GM23338 (cell line): ENCODE measurements around the gene DISP3. TPM values are rescaled to one million over a fixed set of nuclear protein-coding genes. Genes with fewer than 3 reads are reported as not detected.

Experiments used
- ATAC-seq: fragments of 200-7000 bp; cut with Tn5 transposase; 3 replicates; pipeline ENCODE4 v1.9.1; 2020
- DNase-seq: peaks from one replicate; pipeline ENCODE4 v3.0.0-alpha.2; 2015; ENCODE audit warnings: low spot score
- H2AFZ ChIP-seq: fragments of 200-600 bp; sonication (generic); 2 replicates; pipeline ENCODE4 v1.8.0; 2016; ENCODE audit warnings: antibody characterized with exemption, mild to moderate bottlenecking, moderate library complexity
- H3F3A ChIP-seq: fragments of 200-600 bp; sonication (generic); replicated peaks from 2 replicates; pipeline ENCODE4 v1.8.0; 2017; ENCODE audit warnings: antibody characterized with exemption, mixed run types, low read depth
- H3K27ac ChIP-seq: fragments of 200-600 bp; sonication (generic); 2 replicates; pipeline ENCODE4 v1.6.1; 2016; ENCODE audit warnings: low read depth
- H3K27me3 ChIP-seq: fragments of 200-600 bp; sonication (generic); 2 replicates; pipeline ENCODE4 v1.8.0; 2016; ENCODE audit warnings: mild to moderate bottlenecking, mixed run types, moderate library complexity; ENCODE audit not compliant: insufficient read depth
- H3K36me3 ChIP-seq: fragments of 200-600 bp; sonication (generic); 2 replicates; pipeline ENCODE4 v1.8.0; 2016; ENCODE audit warnings: mild to moderate bottlenecking; ENCODE audit not compliant: insufficient read depth
- H3K4me1 ChIP-seq: fragments of 200-600 bp; sonication (generic); 2 replicates; pipeline ENCODE4 v1.8.0; 2016; ENCODE audit warnings: mild to moderate bottlenecking, moderate library complexity; ENCODE audit not compliant: insufficient read depth
- H3K4me2 ChIP-seq: fragments of 200-600 bp; sonication (generic); 2 replicates; pipeline ENCODE4 v1.7.1; 2017; ENCODE audit warnings: mixed run types
- H3K4me3 ChIP-seq: fragments of 200-600 bp; sonication (generic); 2 replicates; pipeline ENCODE4 v1.6.1; 2016; ENCODE audit warnings: mixed run types
- H3K79me2 ChIP-seq: fragments of 200-600 bp; sonication (generic); replicated peaks from 2 replicates; pipeline ENCODE4 v1.8.0; 2017; ENCODE audit warnings: mild to moderate bottlenecking; ENCODE audit not compliant: insufficient read depth
- H3K9me2 ChIP-seq: fragments of 200-600 bp; sonication (generic); 2 replicates; pipeline ENCODE4 v1.8.0; 2017; ENCODE audit not compliant: insufficient read depth
- H4K20me1 ChIP-seq: fragments of 200-600 bp; sonication (generic); replicated peaks from 2 replicates; pipeline ENCODE4 v1.8.0; 2017; ENCODE audit warnings: mild to moderate bottlenecking; ENCODE audit not compliant: insufficient read depth
- H3K27ac Mint-ChIP-seq: 2 replicates; pipeline ENCODE4 v1.8.0; 2020; ENCODE audit warnings: inconsistent platforms, mild to moderate bottlenecking, moderate library complexity, mixed read lengths
- H3K27me3 Mint-ChIP-seq: 3 replicates; pipeline ENCODE4 v1.8.0; 2022; ENCODE audit warnings: low read depth, mild to moderate bottlenecking, moderate library complexity, mixed read lengths, inconsistent platforms; ENCODE audit not compliant: insufficient read depth, poor library complexity
- H3K36me3 Mint-ChIP-seq: 3 replicates; pipeline ENCODE4 v1.8.0; 2021; ENCODE audit warnings: low read depth, mild to moderate bottlenecking, inconsistent platforms, moderate library complexity, mixed read lengths
- H3K4me1 Mint-ChIP-seq: 3 replicates; pipeline ENCODE4 v1.8.0; 2020; ENCODE audit warnings: mild to moderate bottlenecking, inconsistent platforms, mixed read lengths
- H3K4me3 Mint-ChIP-seq: 3 replicates; pipeline ENCODE4 v1.8.0; 2021; ENCODE audit warnings: moderate library complexity, mild to moderate bottlenecking, inconsistent platforms, mixed read lengths
- H3K9me3 Mint-ChIP-seq: 3 replicates; pipeline ENCODE4 v1.8.0; 2020; ENCODE audit warnings: moderate library complexity, mild to moderate bottlenecking, inconsistent platforms, mixed read lengths
- CREB1 ChIP-seq: fragments of 250-450 bp; sonication (Bioruptor Pico); IDR thresholded peaks from 2 replicates; pipeline ENCODE4 v1.5.0; 2020; ENCODE audit warnings: low read depth, mild to moderate bottlenecking, moderate library complexity
- EZH2 ChIP-seq: fragments of 200-600 bp; sonication (generic); IDR thresholded peaks from one replicate; pipeline ENCODE4 v1.8.0; 2017; ENCODE audit warnings: antibody characterized with exemption, mild to moderate bottlenecking, low read depth; ENCODE audit not compliant: unreplicated experiment
- POLR2AphosphoS5 ChIP-seq: IDR thresholded peaks from 2 replicates; pipeline ENCODE4 v1.6.1; 2016; ENCODE audit warnings: antibody characterized with exemption, low read depth
- polyA plus RNA-seq: library from polyadenylated mRNA; unstranded; fragments of >200 nt; fragmentation: Nextera tagmentation; extraction: Ambion mirVana; gene quantifications from 2 replicates; pipeline ENCODE4 v1.2.1, GENCODE V29; 2016
- total RNA-seq: library from RNA; depleted of rRNA; stranded (reverse); fragments of >200 nt; shearing (Covaris generic); gene quantifications from 2 replicates; pipeline ENCODE4 v1.2.3, GENCODE V29; 2014
- TF ChIP-seq, protein P1 (sequence below): IDR thresholded peaks from one replicate; pipeline ENCODE4 v1.6.1; 2018; ENCODE audit warnings: antibody characterized with exemption; ENCODE audit not compliant: unreplicated experiment
- TF ChIP-seq, protein P2 (sequence below): IDR thresholded peaks from 2 replicates; pipeline ENCODE4 v1.6.1; 2016; ENCODE audit warnings: antibody characterized with exemption

Gene DISP3
- total and polyA plus RNA-seq, 2 experiments from 2014 or later: 3.2 to 11.1 TPM

DNA sequence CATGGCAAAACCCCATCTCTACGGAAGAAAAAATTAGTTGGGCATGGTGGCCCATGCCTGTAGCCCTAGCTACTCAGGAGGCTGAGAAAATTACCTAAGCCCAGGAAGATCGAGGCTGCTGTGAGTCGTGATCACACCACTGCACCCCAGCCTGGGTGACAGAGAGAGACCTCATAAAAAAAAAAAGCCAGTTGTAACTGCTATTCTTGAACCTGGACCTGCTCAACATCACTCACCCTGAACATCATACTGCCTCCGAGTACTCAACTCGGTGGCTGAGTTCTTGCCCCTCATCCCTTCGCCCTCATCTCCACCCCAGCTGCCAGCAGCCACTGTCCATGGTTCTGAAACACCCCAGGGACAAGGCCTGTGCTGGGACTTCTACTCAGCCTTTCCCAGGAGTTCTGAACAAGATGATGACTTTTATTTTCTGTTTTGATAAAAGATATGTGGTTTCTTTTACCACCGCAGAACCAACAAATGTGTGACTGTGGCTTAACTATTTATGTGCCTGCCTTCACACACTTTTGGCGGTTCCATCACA lies 5.4 kb upstream of the DISP3 start:
- no peak for TF ChIP-seq CREB1 (CRISPR knock-in tag)
- TF ChIP-seq, protein P1, sequence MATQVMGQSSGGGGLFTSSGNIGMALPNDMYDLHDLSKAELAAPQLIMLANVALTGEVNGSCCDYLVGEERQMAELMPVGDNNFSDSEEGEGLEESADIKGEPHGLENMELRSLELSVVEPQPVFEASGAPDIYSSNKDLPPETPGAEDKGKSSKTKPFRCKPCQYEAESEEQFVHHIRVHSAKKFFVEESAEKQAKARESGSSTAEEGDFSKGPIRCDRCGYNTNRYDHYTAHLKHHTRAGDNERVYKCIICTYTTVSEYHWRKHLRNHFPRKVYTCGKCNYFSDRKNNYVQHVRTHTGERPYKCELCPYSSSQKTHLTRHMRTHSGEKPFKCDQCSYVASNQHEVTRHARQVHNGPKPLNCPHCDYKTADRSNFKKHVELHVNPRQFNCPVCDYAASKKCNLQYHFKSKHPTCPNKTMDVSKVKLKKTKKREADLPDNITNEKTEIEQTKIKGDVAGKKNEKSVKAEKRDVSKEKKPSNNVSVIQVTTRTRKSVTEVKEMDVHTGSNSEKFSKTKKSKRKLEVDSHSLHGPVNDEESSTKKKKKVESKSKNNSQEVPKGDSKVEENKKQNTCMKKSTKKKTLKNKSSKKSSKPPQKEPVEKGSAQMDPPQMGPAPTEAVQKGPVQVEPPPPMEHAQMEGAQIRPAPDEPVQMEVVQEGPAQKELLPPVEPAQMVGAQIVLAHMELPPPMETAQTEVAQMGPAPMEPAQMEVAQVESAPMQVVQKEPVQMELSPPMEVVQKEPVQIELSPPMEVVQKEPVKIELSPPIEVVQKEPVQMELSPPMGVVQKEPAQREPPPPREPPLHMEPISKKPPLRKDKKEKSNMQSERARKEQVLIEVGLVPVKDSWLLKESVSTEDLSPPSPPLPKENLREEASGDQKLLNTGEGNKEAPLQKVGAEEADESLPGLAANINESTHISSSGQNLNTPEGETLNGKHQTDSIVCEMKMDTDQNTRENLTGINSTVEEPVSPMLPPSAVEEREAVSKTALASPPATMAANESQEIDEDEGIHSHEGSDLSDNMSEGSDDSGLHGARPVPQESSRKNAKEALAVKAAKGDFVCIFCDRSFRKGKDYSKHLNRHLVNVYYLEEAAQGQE: peak; percentile 93
- no peak overlapping the region for H2AFZ ChIP-seq
- no peaks in the 10 kb centered on the region for H3K79me2 ChIP-seq
- Mint-ChIP-seq H3K4me1 (peaks cover 3% of the 10 kb centered on the region; the same call in 2 of the 3 replicates), H3K27ac (no peak overlapping the region), H3K9me3 (no peaks in the 10 kb centered on the region), H3K36me3 (no peaks in the 10 kb centered on the region; the same call in 2 of the 3 replicates), H3K4me3 (no peak overlapping the region), H3K27me3 (peaks cover 20% of the 10 kb centered on the region)
- no peak overlapping the region for H3K4me2 ChIP-seq
- no peak overlapping the region for H3K27ac ChIP-seq
- DNase-seq (peak; percentile 80), ATAC-seq (peak; percentile 74)
- H3F3A ChIP-seq: no peaks in the 10 kb centered on the region
- peaks cover 16% of the 10 kb centered on the region for H3K27me3 ChIP-seq
- H3K36me3 ChIP-seq: no peaks in the 10 kb centered on the region
- peaks cover 4% of the 10 kb centered on the region for H3K4me1 ChIP-seq
- H3K4me3 ChIP-seq: no peak overlapping the region
- H4K20me1 ChIP-seq: no peaks in the 10 kb centered on the region
- no peaks in the 10 kb centered on the region for H3K9me2 ChIP-seq

DNA sequence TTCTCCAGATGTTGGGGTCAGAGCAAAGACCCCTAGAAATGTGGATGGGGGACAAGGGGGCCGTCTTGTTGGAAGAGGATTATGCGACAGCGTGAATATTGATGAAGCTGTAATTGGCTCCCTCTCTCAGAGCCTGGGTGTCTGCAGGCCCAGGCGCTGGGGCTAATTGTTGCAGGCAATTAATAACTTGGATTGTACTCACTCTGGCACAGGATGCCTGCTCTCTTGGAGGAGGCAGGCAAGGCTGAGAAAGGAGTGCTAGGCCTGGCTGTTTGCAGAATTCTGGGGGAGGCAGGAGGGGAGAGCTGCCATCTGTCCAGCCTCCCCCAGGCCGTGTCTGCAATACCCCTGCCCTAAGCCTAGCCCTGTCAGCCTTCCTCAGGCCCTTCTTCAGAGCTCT lies 4.1 kb upstream of the DISP3 start:
- Histone ChIP-seq H3K4me3 (no peak overlapping the region), H3K4me2 (no peak overlapping the region), H3F3A (no peaks in the 10 kb centered on the region), H3K9me2 (no peaks in the 10 kb centered on the region), H4K20me1 (no peaks in the 10 kb centered on the region), H3K27me3 (peaks cover 20% of the 10 kb centered on the region), H3K27ac (no peak overlapping the region), H2AFZ (no peak overlapping the region), H3K36me3 (no peaks in the 10 kb centered on the region), H3K79me2 (no peaks in the 10 kb centered on the region), H3K4me1 (peaks cover 4% of the 10 kb centered on the region)
- DNase-seq: no peak
- H3K9me3 Mint-ChIP-seq: no peaks in the 10 kb centered on the region
- H3K27me3 Mint-ChIP-seq: peaks cover 20% of the 10 kb centered on the region
- no peaks in the 10 kb centered on the region; the same call in 2 of the 3 replicates for H3K4me1 Mint-ChIP-seq
- no peak for ATAC-seq
- H3K36me3 Mint-ChIP-seq: no peaks in the 10 kb centered on the region; the same call in 2 of the 3 replicates
- TF ChIP-seq, protein P2, sequence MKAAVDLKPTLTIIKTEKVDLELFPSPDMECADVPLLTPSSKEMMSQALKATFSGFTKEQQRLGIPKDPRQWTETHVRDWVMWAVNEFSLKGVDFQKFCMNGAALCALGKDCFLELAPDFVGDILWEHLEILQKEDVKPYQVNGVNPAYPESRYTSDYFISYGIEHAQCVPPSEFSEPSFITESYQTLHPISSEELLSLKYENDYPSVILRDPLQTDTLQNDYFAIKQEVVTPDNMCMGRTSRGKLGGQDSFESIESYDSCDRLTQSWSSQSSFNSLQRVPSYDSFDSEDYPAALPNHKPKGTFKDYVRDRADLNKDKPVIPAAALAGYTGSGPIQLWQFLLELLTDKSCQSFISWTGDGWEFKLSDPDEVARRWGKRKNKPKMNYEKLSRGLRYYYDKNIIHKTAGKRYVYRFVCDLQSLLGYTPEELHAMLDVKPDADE: no peak
- no peak for TF ChIP-seq EZH2
- no peak for TF ChIP-seq POLR2AphosphoS5
- no peak overlapping the region for H3K4me3 Mint-ChIP-seq
- H3K27ac Mint-ChIP-seq: no peak overlapping the region
